Body of pancreas (tissue), 4 donors: ENCODE measurements around the gene WIPF3.

Experiments
- POLR2A ChIP-seq, 3 donors: fragments of 450-650 bp; IDR thresholded peaks; one replicate each; pipeline ENCODE4 v1.6.1; 2016; ENCODE audit warnings: antibody characterized with exemption in 3 of 3, mild to moderate bottlenecking in 2 of 3
- TF ChIP-seq, protein P1 (sequence below), 7 experiments: fragments of 450-650 bp in 4 of 7; fragments of 200-600 bp in 3 of 7; sonication (generic) in 3 of 7; IDR thresholded peaks; one replicate each; pipeline ENCODE4 v1.5.1; 2016 to 2019; ENCODE audit warnings: antibody characterized with exemption in 7 of 7

DNA sequence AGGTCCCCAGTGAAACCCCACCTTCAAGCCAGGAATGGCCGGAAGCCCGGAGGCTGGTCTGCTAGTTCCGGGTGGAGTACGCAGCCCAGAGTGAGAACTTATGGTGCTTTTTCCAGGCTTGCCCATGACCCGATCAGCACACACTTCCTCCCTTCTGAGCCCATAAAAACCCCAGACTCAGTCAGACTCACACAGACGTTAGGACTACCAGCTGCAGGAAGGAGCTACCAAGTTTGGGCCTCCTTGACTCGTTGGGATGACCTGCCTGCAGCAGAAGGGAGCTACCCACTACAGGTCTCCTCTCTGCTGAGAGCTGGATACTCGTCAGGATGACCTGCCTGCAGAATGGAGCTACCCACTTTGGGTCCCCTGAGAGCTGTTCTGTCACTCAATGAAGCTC lies 144.2 kb downstream of the WIPF3 start:
- no peak for TF ChIP-seq POLR2A (IDR thresholded peaks at IDR 0.05)
- TF ChIP-seq, protein P1, sequence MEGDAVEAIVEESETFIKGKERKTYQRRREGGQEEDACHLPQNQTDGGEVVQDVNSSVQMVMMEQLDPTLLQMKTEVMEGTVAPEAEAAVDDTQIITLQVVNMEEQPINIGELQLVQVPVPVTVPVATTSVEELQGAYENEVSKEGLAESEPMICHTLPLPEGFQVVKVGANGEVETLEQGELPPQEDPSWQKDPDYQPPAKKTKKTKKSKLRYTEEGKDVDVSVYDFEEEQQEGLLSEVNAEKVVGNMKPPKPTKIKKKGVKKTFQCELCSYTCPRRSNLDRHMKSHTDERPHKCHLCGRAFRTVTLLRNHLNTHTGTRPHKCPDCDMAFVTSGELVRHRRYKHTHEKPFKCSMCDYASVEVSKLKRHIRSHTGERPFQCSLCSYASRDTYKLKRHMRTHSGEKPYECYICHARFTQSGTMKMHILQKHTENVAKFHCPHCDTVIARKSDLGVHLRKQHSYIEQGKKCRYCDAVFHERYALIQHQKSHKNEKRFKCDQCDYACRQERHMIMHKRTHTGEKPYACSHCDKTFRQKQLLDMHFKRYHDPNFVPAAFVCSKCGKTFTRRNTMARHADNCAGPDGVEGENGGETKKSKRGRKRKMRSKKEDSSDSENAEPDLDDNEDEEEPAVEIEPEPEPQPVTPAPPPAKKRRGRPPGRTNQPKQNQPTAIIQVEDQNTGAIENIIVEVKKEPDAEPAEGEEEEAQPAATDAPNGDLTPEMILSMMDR (IDR thresholded peaks at IDR 0.05), result no peak
